NCI-H2227 treated with DMSO at 0.1 percent for 48 hours (cell line): ENCODE measurements around the gene GAMT.

Experiments
- DNase-seq: peaks from one replicate; lab custom pipeline; 2025; lab: John Stamatoyannopoulos, UW

The GAMT gene

GRCh38 chr19:1400281-1401137 is 833 bp downstream of the GAMT start:
- DNase-seq: no peak

GRCh38 chr19:1399745-1400144 is 1.6 kb downstream of the GAMT start:
- DNase-seq: no peak

- no peak for DNase-seq
Observed at GRCh38 chr19:1399079-1399478, 2.3 kb downstream of the GAMT start.

GRCh38 chr19:1397838-1398237 is 3.5 kb downstream of the GAMT start:
- DNase-seq: no peak

- DNase-seq: no peak
Observed at GRCh38 chr19:1396768-1397679, 4.3 kb downstream of the GAMT start.

- no peak for DNase-seq
Observed at GRCh38 chr19:1396019-1396767, 5.1 kb downstream of the GAMT start.

GRCh38 chr19:1395194-1396018 is 5.9 kb downstream of the GAMT start:
- DNase-seq: no peak

- peak; percentile 36 for DNase-seq
Observed at GRCh38 chr19:1394252-1395193, 6.8 kb downstream of the GAMT start.

- DNase-seq: no peak
Observed at GRCh38 chr19:1393841-1394240, 7.5 kb downstream of the GAMT start.

- no peak for DNase-seq
Observed at GRCh38 chr19:1392939-1393530, 8.3 kb downstream of the GAMT start.

- no peak for DNase-seq
Observed at GRCh38 chr19:1392407-1392806, 8.9 kb downstream of the GAMT start.

- DNase-seq: no peak
Observed at GRCh38 chr19:1390890-1391423, 10.4 kb downstream of the GAMT start.

- no peak for DNase-seq
Observed at GRCh38 chr19:1389033-1389940, 12.1 kb downstream of the GAMT start.

- DNase-seq: no peak
Observed at GRCh38 chr19:1388637-1389026, 12.7 kb downstream of the GAMT start.

GRCh38 chr19:1387684-1388636 is 13.4 kb downstream of the GAMT start:
- DNase-seq: peak; percentile 23

GRCh38 chr19:1386945-1387683 is 14.2 kb downstream of the GAMT start:
- no peak for DNase-seq

- DNase-seq: no peak
Observed at GRCh38 chr19:1385816-1386215, 15.5 kb downstream of the GAMT start.
